GM21423 (cell line): Measurements from ENCODE around the gene SLC9A1.
A peak's percentile ranks its signal among the peaks of the same experiment; 100 is the strongest.

ENCODE experiments used
- ATAC-seq: cut with Tn5 transposase; IDR thresholded peaks from one replicate; pipeline ENCODE4 v1.9.1; 2021; ENCODE audit warnings: mild to moderate bottlenecking, moderate library complexity; ENCODE audit not compliant: unreplicated experiment

SLC9A1 gene

GRCh38 chr1:27152004-27152828, 2.7 kb downstream of the SLC9A1 start:
- ATAC-seq = no peak

GRCh38 chr1:27150641-27151040, 4.3 kb downstream of the SLC9A1 start:
- ATAC-seq = no peak

GRCh38 chr1:27150183-27150582, 4.7 kb downstream of the SLC9A1 start:
- no peak for ATAC-seq

DNA sequence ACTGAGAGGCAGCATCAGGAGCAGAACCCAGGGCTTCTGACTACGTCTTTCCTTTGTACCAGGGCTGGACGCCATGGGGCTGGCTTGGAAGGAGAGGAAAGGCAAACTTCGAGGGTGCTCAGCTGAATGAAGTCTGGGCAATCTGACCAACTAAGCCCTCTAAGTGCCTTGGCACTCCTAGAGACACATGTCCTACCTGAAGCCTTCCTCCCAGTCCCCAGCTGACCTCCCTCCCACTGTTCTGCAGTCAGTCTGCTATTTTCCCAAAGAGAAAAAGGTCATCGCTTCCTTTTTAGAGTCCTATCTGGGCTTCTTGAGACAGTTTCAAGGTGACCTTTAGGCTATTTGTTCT, 5.2 kb downstream of the SLC9A1 start:
- ATAC-seq = no peak

- ATAC-seq = no peak
These were observed 5.7 kb downstream of the SLC9A1 start for GRCh38 chr1:27149084-27149761.

DNA sequence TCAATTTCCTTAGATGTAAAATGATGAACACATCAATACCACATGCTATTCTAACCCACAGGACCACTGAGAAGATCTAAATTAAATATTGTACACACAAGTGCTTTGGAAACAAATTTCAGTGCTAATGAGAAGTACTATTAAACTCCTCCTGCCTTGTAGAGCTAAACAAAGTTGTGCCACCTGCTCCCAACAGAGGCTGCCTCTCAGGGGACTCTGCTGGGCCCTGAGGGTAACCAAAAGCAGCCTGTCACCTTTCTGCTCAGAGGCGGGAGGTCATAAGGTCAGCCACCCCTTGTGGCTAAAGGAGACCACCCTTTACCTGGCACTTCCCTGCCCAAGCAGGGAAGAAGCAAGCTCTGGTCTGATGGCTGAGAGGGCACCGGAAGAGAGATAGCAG, 6.3 kb downstream of the SLC9A1 start:
- no peak for ATAC-seq

GRCh38 chr1:27147842-27148518, 6.9 kb downstream of the SLC9A1 start:
- no peak for ATAC-seq

DNA sequence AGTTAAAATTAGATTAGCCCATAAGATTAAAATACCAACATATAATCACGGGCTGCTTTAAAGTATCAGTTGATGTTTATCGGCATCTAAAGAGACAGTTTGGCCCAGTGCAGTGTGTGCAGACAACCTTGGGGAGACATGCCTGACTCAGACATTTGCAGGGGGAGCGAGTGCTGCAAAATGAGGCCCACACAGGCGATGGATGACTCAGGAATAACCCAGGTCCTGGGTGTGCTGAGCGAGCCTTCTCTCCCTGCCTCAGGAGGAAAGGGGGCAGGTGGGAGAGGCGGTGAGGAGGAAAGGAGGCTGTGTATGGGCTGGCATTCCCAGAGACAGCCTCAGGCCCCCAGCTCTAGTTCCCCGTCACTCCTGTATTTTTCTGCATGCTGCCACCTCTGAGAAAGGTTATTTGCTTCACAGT, 9.0 kb downstream of the SLC9A1 start:
- no peak for ATAC-seq

GRCh38 chr1:27144920-27145661, 9.8 kb downstream of the SLC9A1 start:
- ATAC-seq = no peak

DNA sequence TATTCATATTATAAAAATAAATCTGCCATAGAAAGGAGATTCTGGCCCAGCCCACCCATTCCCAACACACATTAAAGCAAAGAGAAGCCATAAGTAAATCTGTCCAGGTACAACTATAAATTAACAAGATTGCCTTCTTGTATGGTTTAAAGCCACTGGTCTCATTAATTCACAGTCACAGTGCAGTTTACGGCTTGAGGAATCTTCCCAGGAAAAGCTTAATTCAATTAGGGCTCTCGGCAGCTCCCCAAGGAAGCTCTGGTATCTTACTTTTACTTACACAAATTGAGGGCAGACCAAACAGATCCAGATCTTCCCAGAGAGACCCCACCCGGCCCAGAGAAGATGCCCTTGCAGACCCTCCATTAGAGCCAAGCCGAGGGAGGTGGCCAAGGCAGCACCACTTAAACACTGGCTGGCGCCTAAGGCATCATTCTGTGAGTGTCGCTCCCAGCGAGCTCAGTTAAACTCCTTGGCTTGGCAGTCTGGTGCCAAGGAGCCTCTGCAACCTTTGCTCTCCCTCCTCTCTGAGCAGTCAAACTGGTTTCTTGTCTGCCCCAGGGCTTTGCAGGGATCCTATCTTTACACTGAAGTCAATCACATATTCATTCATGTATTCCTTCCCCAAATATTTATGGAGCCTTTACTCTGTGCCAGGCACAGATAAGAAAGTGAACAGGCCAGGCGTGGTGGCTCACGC, 10.7 kb downstream of the SLC9A1 start:
- no peak for ATAC-seq

- no peak for ATAC-seq
These were observed 11.5 kb downstream of the SLC9A1 start for GRCh38 chr1:27143401-27143800.

GRCh38 chr1:27142464-27142863, 12.5 kb downstream of the SLC9A1 start:
- no peak for ATAC-seq

- no peak for ATAC-seq
These were observed 13.5 kb downstream of the SLC9A1 start for GRCh38 chr1:27141266-27142003.

- no peak for ATAC-seq
These were observed 14.9 kb downstream of the SLC9A1 start for GRCh38 chr1:27139980-27140379.

- ATAC-seq = no peak
These were observed 16.0 kb downstream of the SLC9A1 start for GRCh38 chr1:27138927-27139326.

GRCh38 chr1:27138368-27138767, 16.6 kb downstream of the SLC9A1 start:
- ATAC-seq = no peak

DNA sequence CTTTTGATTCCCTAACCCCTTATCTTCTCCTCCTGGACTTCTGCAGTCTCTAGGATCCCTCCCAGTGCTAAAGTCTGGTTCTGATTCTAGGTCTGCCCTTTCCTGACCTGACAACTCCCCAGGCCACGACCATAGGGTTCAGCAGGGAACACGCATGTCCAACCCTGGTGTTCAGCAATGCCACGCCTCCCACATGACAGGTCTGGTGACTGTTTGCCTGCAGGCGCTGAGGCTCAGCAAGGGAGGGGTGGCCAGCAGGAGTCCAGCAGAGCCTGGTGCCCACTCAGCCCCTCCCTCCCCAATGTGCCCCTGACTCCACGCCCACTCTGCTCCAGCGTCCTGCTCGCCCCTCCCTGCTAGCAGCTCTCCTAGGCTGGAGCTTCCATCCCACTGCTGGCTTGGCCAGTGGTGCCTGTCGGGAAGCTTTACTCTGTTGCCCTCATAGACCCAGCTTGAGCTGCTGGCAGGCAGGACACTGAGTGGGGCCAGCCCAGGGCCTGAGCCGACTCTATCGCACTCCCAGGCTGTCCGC, 17.3 kb downstream of the SLC9A1 start:
- ATAC-seq = no peak

- ATAC-seq = peak; percentile 46
These were observed 17.9 kb downstream of the SLC9A1 start for GRCh38 chr1:27136998-27137542.

DNA sequence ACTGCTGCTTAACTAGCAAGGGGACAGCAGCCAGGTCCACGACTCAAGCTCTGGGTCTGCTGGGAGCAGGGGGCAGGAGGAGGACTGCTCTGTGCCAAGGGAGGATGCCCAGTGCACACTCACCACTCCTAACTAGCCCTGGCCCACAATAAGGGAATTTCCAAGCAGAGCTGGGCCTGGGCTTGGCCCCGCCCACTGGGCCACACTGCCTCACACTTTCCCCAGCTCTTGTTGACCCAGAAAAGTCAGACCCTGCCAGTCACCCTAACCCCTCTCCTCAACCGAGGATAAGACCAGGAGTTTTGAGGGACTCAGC, 18.7 kb downstream of the SLC9A1 start:
- ATAC-seq = no peak
